HG03045 (cell line): Measurements from ENCODE around the gene PLCB4.

Experiments
- ATAC-seq: cut with Tn5 transposase; IDR thresholded peaks from one replicate; pipeline ENCODE4 v1.9.1; 2021; ENCODE audit warnings: mild to moderate bottlenecking, moderate library complexity; ENCODE audit not compliant: unreplicated experiment

The PLCB4 gene

DNA sequence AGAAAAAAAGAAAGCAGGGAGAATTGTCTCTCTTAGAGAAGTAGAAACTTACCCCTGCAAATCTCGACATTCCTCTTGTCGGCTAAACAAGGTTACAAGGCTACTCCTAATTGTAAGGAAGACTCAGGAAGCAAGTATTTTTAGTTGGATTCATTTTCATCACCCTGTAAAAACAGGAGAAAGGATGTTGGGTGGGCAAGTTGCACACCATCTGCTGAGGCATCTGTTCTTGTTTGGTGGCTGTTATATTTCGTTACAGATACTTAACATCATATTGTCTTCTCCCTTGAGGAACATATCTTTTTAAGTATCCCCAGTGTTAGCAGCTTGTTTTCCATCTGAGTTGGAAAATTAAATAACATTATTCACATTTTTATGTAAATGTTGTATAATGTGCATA is 187.5 kb downstream of the PLCB4 start:
- ATAC-seq: no peak

DNA sequence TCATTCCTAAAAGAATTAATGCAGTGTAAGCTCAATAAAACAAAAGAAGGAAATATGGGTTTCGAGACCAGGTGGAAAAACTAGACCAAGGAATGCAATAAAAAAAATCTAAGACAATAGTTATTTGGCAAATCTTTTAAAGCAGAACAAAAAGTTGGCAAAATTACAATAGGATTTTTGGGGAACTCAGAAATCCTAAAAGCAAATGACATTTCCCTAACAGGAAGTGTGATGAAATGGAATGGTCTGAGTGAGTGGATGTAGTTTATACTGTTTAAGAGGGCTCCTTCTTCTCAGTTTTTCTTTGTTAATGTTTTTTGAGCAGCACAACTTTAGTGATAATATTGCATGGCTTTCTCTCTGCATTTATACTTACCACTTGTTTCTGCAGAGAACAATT is 190.0 kb downstream of the PLCB4 start:
- no peak for ATAC-seq

DNA sequence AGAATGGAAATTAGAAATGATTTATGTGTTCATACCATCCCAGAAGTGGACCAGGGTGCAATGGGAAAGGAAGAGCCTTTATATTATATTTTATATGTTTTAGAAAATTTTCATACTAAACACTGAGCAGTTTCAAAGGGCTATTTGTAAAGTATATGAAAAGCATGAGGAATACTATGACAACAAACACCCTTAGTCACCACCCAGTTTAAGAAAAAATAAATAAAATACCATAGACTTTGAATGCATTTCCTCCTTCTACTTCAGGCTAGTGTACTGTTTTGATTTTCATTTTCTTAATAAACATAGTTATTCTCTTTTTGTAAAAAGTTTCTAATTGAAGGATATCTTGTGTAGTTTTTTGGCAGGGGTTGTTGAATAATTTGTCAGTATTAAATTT is 191.1 kb downstream of the PLCB4 start:
- no peak for ATAC-seq

DNA sequence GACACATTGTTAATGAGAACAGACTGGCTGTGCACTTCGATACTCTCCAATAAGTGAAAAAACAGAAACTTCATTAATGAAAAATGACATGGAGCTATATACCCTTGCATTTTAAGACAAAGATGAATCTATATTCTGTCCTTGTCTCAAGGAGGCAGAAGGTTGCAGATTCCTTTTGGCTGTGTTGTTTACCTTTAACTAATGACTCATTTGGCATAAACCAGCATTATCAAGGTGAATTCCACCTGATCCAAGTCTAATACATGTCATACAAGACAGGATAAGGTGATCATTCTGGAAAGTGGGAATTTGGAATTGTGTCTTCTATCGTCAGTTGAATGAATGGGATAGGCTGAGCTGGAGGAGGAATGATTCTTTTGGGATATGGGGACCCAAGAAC is 192.9 kb downstream of the PLCB4 start:
- ATAC-seq: no peak

DNA sequence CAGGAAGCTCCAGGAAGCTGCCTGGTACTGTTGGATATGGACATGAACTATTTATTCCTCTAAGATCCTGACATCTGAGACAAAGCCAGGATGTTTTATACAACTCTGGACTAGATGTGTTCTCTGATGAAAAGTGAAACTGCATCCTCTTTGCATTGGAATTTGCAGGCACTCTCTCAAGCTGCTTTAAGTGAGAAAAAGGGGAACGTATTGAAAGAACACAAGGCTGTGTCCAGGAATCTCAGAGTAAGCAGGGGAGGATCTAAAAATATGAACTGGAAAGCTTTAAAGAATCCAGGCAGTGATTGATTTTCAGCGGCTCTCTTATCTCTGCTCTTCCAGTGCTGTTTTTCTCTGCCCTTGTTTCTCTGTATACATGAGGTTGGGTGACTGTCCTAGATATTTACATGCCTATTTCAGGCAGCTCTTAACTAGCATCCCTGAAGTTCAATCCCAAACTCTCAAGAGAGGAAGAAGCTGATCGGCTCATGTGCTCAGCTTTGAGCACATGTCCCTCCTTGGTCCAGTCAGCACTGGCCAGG is 193.8 kb downstream of the PLCB4 start:
- ATAC-seq: no peak

DNA sequence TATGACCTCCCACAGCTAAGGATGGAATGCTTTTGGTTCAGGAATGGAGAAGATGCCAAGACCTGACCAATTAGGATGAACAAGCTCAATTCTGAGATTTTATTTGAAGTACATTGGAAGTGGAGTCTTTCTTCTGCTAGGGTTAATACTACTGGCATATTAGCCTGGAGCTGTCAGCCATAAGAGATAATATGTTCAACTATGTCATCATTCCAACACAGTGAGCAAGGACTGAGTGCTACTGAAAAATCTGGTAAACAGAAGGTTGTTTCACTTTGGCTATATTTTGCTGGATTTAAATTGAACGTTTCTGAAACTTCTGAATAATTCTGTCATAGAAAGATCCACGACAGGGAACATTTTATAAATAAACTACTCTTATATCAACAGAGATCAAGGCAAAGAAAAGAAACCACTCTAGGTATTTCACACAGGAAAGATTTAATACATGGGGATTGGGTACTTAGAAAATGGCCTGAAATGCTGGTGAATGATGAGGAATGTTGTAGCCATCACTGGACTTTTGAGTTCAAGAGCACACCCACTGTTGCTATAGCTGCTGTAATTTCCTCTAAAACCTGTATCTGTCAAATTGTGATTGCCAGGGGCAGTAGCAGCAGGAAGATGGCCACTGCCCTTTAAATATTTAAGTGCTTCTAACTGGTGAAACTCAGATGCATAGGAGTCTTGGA is 200.5 kb downstream of the PLCB4 start:
- ATAC-seq: no peak

DNA sequence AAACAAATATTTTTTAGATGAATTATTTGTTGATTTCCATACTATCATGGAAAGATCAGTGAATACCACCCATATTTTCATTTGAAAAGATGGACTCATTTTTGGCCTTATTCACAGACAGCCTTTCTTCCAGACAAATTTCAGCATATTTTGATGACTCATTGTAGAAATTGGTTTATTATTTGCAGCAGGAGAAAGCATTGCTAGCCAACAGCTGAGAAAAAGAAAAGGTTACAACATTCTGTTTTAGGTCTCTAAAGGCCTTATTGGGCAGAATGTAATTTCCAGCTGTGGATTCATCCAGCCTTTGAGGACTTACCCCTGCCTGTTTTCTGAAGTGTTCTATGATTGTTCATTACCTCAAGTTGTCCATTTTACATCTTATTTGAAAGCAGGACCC is 201.9 kb downstream of the PLCB4 start:
- no peak for ATAC-seq

DNA sequence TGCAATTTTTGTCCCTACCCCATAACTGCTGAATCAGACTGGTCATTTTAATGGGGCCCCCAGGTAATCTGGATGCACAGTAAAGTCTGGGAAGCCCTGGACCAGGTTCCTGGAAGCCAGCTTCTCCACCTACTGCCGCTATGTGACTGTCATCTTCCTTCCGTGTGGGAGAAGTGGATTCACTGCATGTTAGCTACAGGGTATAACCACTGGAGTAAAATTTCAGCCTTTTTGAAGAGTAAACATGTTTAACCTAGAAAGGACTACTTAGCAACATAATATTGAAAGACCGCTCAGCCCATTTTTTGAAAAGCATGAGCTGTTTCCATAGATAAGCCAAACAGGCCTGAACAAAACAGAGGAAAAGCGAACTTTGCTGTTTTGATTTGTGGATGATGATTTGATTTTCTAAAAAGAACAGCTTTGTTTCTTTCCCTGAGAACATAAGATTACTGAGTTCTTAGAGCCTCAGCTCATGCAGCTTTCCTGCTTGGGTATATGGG is 208.1 kb downstream of the PLCB4 start:
- no peak for ATAC-seq

DNA sequence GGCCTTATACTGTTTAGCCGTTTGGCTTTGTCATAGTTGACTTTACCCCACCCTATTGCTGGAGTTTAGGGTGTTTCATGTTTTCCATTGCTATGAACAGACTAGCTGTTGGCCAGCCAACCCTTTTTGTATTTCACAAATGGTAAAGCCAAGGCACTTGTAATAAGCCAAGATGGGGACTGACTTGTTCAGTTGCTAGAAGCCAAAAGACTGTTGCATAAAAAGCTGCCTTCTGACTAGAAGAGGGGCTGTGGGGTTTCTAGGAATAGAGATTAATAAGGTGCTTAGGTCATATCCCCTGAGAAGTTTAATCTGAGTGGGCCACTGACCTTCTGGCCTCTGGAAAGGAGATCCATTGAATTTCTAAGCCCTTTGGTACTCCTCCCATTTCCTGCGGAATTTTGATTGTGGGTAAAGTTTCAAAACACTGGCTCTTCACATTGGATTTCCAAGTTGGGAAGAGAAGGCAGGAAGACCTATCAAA is 211.1 kb downstream of the PLCB4 start:
- ATAC-seq: no peak

DNA sequence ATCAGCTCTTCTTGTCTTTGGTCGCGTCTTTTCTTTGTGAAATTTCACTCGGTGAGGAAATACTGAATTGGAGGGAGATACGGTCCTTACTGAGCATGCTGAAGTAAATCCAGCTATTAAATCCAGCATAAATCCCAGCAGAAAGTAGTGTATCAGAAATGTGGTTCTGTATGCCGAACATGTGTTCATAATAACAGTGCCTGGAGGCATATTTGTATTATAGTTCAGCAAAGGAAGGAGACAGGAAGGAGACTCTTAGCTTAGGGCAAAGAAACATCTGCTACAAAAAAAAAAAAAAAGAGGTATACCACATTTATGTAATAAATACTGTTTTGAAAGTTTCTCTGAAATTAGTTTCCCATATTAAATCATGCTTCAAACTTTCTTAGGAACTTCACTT is 211.8 kb downstream of the PLCB4 start:
- ATAC-seq: no peak

DNA sequence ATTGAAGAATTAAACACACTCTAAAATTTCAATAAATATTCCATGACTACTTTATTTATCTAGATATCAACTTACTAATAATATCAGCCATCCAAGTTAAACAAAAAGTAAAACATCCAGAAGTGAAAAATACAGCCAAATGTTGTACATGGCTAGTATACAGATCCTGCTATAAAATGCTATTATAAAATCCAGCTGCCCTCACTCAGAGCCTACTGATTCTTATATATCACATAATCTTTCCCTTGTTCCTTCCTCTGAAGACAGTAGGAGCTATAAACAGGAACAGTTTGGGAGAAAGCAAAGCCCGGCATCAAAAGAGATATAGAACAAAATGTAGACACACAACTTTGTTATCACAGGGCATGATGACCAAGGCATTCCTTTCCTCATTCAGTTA is 212.9 kb downstream of the PLCB4 start:
- no peak for ATAC-seq

DNA sequence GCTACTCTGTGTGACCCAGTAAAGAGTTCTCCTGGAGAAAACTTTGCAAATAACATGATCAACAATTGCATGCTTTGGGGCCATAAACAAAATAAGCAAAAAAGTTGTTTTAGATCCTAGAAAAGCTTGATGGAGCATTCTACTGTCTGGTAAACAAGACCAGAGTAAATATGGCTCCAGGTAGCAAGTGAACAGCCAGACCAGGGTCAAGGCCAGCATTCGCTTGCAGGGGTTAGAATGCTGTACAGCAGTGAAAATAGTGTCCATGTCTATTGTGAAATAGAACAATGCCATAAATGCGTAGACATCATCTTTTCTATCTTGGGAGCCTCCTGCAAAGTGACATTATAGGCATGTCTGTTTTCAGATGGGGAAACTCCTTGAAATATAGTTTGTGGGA is 216.7 kb downstream of the PLCB4 start:
- no peak for ATAC-seq

DNA sequence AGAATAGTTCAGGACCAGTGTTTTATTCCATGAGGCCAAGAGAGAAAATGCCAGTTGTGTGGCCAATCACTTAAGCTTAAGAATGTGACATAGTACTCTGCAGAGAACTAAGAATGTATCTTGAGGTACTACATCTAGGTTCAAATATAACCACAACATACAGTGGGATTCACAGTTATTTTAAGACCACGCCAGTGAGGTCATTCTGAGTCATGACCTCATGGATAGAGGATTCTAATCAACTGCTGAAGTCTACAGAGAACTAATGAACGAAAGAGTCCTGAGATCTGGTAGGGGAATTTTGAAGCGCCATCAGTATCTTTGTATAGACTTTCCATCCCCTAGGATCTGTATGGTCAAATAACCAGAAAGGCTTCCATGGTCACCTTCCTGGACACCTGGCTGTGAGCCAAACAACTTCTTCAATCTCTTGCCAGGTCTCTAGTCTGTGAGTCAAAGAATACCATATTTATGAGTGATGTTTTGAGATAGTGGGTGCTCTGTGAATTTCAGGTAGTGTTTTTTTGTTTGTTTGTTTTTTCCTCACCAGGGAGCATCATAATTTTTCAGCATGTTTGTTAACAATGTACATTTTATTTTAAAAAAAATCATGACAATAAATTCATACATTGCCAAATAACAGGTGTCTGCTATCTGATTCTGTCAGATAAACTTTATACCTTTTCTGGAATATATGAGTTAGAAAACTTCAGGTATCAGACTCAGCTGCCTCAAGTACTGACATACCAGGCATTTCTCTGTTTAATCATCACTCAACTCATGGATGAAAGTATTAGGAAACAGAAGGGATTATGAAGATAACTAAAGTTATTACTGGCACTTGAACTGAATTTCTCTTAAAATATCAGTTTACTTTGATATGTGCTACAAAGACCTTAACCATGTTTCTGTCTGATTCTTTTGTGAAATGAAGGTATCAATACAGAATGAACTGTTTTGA is 217.9 kb downstream of the PLCB4 start:
- no peak for ATAC-seq

DNA sequence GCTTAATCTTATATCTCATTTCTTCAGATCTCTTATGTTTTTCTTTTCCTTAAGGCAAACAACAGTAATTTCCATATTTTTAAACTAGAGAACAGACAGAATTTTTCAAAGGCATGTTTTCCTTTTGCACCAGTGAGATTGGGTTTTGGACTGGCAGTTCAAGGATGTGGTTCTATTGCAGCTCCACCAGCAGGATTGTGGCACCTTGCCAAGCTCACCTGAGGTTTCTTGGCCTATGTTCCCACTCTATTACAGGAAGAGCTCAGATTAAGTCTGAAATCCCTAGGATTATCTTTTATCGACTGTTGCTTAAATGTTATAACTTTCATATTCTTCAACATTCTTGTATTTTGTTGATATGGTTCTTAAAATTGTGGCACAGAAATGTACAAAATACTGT is 218.9 kb downstream of the PLCB4 start:
- no peak for ATAC-seq

DNA sequence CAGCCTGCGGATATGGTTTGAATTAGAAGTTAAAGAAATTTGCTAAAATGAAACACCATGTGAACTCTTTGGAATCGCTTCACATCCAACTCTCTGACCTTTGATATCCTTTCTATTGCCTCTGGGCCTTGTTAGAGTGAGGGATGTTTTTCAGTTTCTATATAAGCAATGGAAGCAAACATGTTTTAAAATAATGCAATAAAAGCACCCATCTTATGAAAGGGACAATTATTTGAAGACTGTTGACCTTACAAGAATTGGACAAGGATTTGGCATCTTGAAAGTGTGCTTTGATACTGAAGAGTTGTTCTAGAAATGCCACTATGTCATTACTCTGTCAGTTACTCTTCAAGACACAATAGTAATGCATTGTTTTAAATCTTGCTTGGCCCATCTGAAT is 221.4 kb downstream of the PLCB4 start:
- no peak for ATAC-seq

DNA sequence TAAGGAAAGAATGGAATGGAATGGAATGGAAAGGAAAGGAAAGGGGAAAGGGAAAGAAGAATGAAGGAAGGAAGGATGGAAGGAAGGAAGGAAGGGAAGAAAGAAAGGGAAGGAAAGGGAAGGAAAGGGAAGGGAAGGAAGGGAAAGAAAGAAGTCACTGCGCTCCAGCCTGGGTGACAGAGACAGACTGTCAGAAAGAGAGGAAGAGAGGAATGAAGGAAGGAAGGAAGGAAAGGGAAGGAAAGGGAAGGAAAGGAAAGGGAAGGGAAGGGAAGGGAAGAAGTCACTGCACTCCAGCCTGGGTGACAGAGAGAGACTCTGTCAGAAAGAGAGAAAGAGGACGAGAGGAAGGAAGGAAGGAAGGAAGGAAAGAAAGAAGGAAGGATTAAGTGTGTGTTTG is 224.3 kb downstream of the PLCB4 start:
- ATAC-seq: no peak

DNA sequence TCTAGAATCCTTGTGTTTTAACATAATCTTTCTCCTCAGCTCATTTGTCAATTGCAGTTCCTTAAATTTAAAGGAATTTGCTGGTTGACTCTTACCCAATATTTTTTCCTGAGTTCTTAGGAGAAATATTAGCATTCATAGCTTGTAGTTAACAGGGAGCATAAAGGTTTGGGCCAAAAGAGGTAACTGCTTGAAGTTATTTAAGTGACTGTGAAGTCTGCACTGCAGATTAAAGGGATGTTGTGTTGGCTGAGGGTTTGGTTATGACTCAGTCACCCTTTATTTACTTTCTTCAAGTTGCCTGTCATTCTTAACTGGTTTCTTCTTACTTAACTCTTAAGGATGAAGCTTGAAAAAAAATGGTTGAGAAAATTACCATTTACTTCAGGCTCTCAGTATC is 225.2 kb downstream of the PLCB4 start:
- ATAC-seq: no peak

DNA sequence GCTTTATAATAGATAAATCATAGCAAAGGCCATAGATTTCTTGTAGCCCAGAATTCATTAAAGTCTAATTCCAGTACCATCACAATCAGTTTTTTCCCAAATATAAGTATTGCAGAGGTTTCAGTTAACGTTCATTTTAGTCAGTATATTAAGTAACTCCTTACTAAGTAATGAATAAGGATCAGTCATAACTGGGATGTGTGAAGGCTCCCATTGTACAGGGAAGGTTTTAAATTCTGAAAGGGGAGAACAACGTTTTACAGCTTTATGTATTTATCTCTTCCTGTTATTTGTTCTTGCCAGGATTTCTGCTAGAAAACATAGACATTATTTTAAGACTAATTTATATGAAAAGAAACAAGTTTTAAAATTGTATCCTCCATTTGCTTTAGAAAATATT is 230.0 kb downstream of the PLCB4 start:
- ATAC-seq: no peak

DNA sequence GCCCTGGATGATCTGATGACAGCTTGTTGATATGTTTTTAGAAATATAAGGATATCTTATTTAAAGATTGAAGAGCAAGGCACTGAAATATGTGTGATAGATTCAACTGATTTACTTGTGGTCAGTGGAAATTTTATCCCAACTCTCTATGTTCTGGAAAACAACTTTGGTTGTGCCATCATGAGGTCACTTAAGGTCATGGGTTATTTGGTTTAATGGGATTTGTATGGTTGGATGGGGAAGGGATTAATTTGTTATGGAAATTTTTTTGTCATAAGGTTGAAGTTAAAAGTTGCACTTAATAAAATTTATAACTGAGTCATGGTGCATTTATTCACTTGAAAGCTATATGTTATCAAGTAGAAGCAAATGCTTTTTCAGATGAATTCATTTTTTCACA is 231.2 kb downstream of the PLCB4 start:
- ATAC-seq: no peak

DNA sequence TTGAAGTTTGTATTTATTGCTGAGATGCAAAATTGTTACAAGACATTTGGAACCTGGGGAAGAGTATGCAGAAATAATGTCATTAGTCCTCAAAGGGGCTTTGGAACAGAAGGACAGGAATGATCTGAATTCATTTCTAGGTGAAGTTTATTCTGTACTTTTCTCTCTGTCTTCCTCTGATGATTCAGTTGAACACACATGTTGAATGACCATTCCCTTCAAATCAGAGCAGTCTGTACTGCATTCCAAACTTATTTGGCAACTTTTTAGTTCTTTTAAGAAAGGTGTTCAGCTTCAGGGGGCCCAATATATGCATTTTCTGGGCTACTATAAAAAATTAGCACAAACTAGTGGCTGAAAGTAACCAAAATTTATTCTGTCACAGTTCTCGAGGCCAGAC is 231.6 kb downstream of the PLCB4 start:
- no peak for ATAC-seq
